B cell (primary cell): Measurements from ENCODE around the gene OXNAD1. TPM values are rescaled to one million over a fixed set of nuclear protein-coding genes. Genes with fewer than 3 reads are reported as not detected.

ENCODE experiments used
- ATAC-seq: fragments of 200-7000 bp; cut with Tn5 transposase; one replicate; pipeline ENCODE4 v1.10.0; 2021; ENCODE audit warnings: low read depth, mild to moderate bottlenecking, moderate number of reproducible peaks, moderate library complexity
- CTCF ChIA-PET: fragments of 350-600 bp; sonication (Branson Sonifier 250); formaldehyde crosslinking; loops from one replicate; lab custom pipeline; 2021; ENCODE audit warnings: antibody characterized with exemption, inconsistent platforms; lab: Charles Lee
- POLR2A ChIA-PET: fragments of 350-600 bp; sonication (Branson Sonifier 250); formaldehyde crosslinking; loops from one replicate; lab custom pipeline; 2021; ENCODE audit warnings: antibody characterized with exemption; lab: Charles Lee
- DNase-seq: peaks from one replicate; pipeline ENCODE4 v3.0.0; 2013
- H2AFZ ChIP-seq: 2 replicates; pipeline ENCODE4 v1.6.1; 2012; ENCODE audit warnings: mild to moderate bottlenecking, low read depth, low read length; ENCODE audit not compliant: insufficient read depth, poor library complexity, severe bottlenecking
- H3K27ac ChIP-seq, 2 donors: 1 replicate in 1 of 2; 2 replicates in 1 of 2; pipeline ENCODE4 v1.5.1; 2012 to 2013; ENCODE audit warnings: low read length in 2 of 2, mild to moderate bottlenecking in 2 of 2, moderate library complexity in 1 of 2
- H3K27me3 ChIP-seq, 4 experiments: fragments of 200-600 bp in 1 of 4; sonication (generic) in 1 of 4; replicated peaks in 1 of 4; 1 replicate in 2 of 4; 2 replicates in 2 of 4; pipeline versions ENCODE4 v1.6.1 to v1.7.0; 2013 to 2016; ENCODE audit warnings: low read length in 3 of 4, mild to moderate bottlenecking in 2 of 4, mixed read lengths in 1 of 4, moderate library complexity in 1 of 4; ENCODE audit not compliant: insufficient read depth in 4 of 4, control insufficient read depth in 3 of 4; ENCODE audit errors: control extremely low read depth in 1 of 4
- H3K36me3 ChIP-seq, 2 experiments: replicated peaks in 1 of 2; 1 replicate in 1 of 2; 2 replicates in 1 of 2; pipeline versions ENCODE4 v1.6.1 to v1.7.1; 2013; ENCODE audit warnings: low read length in 1 of 2; ENCODE audit not compliant: insufficient read depth in 2 of 2, control insufficient read depth in 1 of 2; ENCODE audit errors: control extremely low read depth in 1 of 2, extremely low read depth in 1 of 2
- H3K4me1 ChIP-seq, 2 donors: fragments of 200-600 bp in 1 of 2; sonication (generic) in 1 of 2; 1 replicate in 1 of 2; 2 replicates in 1 of 2; pipeline versions ENCODE4 v1.5.1 to v1.6.1; 2013 to 2017; ENCODE audit warnings: low read length in 2 of 2; ENCODE audit not compliant: control insufficient read depth in 2 of 2, insufficient read depth in 2 of 2
- H3K4me2 ChIP-seq: replicated peaks from 2 replicates; pipeline ENCODE3; 2012; ENCODE audit warnings: mild to moderate bottlenecking, low read depth, low read length; ENCODE audit not compliant: poor library complexity, severe bottlenecking
- H3K4me3 ChIP-seq, 5 experiments: fragments of 200-600 bp in 1 of 5; sonication (generic) in 1 of 5; 1 replicate in 3 of 5; 2 replicates in 2 of 5; pipeline versions ENCODE4 v1.5.1 to v1.7.0; 2011 to 2016; ENCODE audit warnings: low read length in 4 of 5, mild to moderate bottlenecking in 4 of 5, low read depth in 2 of 5, control low read depth in 1 of 5, moderate library complexity in 1 of 5; ENCODE audit not compliant: insufficient read depth in 1 of 5; ENCODE audit errors: control extremely low read depth in 1 of 5, extremely low read depth in 1 of 5
- H3K79me2 ChIP-seq: fragments of 200-600 bp; sonication (generic); one replicate; pipeline ENCODE4 v1.6.0; 2016; ENCODE audit warnings: low read length; ENCODE audit not compliant: control insufficient read depth, insufficient read depth
- H3K9ac ChIP-seq: fragments of 200-600 bp; sonication (generic); 2 replicates; pipeline ENCODE4 v1.6.1; 2017; ENCODE audit warnings: mild to moderate bottlenecking, low read length, moderate library complexity
- H3K9me3 ChIP-seq, 3 donors: one replicate each; pipeline versions ENCODE4 v1.6.1 to v1.7.1; 2013; ENCODE audit warnings: low read length in 2 of 3; ENCODE audit not compliant: control insufficient read depth in 2 of 3, insufficient read depth in 1 of 3; ENCODE audit errors: control extremely low read depth in 1 of 3
- H4K20me1 ChIP-seq: 2 replicates; pipeline ENCODE4 v1.6.0; 2012; ENCODE audit warnings: mild to moderate bottlenecking, low read length; ENCODE audit not compliant: insufficient read depth, control insufficient read depth, poor library complexity, severe bottlenecking
- H3K27ac Mint-ChIP-seq: one replicate; pipeline ENCODE4 v1.8.0; 2021; ENCODE audit warnings: mixed read lengths
- H3K27me3 Mint-ChIP-seq: one replicate; pipeline ENCODE4 v1.8.0; 2021; ENCODE audit warnings: mixed read lengths
- H3K4me1 Mint-ChIP-seq: one replicate; pipeline ENCODE4 v1.8.0; 2021; ENCODE audit warnings: mixed read lengths
- H3K4me3 Mint-ChIP-seq: one replicate; pipeline ENCODE4 v1.8.0; 2021; ENCODE audit warnings: mixed read lengths
- H3K9me3 Mint-ChIP-seq: one replicate; pipeline ENCODE4 v1.8.0; 2022; ENCODE audit warnings: mixed read lengths; ENCODE audit not compliant: insufficient read depth
- EZH2 ChIP-seq: IDR thresholded peaks from 2 replicates; pipeline ENCODE4 v1.6.1; 2012; ENCODE audit warnings: borderline replicate concordance, low read depth, mild to moderate bottlenecking, moderate library complexity, low read length; ENCODE audit not compliant: insufficient read depth, poor library complexity, severe bottlenecking
- WGBS: methylation state at CpG from one replicate; pipeline ENCODE4 v1.1.5; 2013; ENCODE audit warnings: missing lambda C conversion rate; ENCODE audit not compliant: insufficient coverage; 5-methylcytosine and 5-hydroxymethylcytosine counted together
- intact Hi-C: fragments of 100-400 bp; cut with micrococcal nuclease; formaldehyde crosslinking; loops from one replicate; pipeline ENCODE4 v1.10.0; 2022
- polyA plus RNA-seq: library from polyadenylated mRNA; depleted of rRNA; stranded (reverse); fragments of >200 nt; gene quantifications from 2 replicates; pipeline ENCODE4 v1.2.3, GENCODE V29; 2012
- total RNA-seq, 2 donors: library from RNA; stranded (reverse); fragments of 120-200 nt in 1 of 2; gene quantifications; 1 replicate in 1 of 2; 2 replicates in 1 of 2; pipeline versions ENCODE4 v1.2.3 to v1.2.4, GENCODE V29; 2013 to 2022
- TF ChIP-seq, protein P1 (sequence below): fragments of 200-600 bp; IDR thresholded peaks from one replicate; pipeline ENCODE4 v1.8.0; 2022; ENCODE audit warnings: antibody characterized with exemption, mild to moderate bottlenecking

Gene OXNAD1
- total and polyA plus RNA-seq, 2 donors (not counting 1 experiment from before 2014, with no cell fraction given) = 4.0 to 12.3 TPM

DNA sequence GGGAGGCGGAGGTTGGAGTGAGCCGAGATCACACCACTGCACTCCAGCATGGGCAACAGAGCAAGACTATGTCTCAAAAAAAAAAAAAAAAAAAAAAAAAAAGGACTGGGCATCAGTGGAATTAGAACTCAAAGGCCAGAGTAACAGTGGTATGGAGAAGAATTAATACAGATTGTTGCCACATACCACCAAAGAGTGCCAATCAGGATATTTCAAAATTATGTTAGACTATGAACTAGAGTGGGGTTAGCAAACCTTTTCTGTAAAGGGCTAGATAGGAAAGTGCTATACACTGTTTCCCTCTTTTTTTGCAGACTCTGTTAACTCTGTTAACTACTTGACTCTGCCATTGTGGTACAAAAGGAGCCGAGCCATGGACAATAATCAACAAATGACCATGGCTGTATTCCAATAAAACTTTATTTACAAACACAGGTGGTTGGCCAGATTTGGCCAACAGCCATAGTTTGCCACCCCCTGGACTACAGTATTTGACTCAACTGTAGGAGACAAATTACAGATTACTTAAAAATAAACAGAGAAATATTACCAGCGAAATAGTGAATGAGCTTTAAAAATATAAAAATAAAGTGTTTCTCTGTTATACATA, 28.9 kb upstream of the OXNAD1 start:
- no peak overlapping the region for H3K4me2 ChIP-seq

DNA sequence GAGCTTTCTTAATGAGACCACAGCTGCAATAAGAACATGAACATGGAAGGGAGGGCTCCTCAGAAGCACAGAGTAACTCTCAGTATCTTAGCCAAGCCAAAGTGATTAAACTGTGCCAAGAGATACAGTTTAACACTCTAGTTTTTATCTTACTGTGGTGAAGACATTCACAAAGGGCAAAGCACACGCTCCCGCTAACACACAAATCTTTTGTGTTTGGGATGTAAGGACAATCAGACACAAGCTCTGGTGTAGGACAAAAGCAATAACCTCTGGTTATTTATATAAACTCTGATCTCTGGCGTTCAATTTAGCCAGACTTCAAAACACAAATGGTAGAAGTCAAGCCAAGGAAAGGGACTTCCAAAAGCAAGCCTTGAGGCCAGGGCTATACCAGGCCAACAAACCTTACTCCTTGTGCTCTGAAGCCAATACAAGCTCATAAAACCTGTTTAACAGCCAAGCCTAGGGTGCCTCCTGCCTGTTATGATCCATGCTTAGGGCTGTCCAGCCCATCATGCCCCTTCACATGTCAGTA, 28.1 kb upstream of the OXNAD1 start:
- POLR2A ChIA-PET = no interaction called here
- CTCF ChIA-PET = interaction anchor here (0.6 kb wide), 1 partner anchor 139 kb away, joined by 4 read pairs; no protein-coding TSS in a partner anchor
- no peak for ATAC-seq
- WGBS = 100% methylated on average over 1 of the region's 3 CpGs
- no peaks in the 10 kb centered on the region for H3K4me1 ChIP-seq
- no peaks in the 10 kb centered on the region for H3K27me3 ChIP-seq
- H3K4me1 Mint-ChIP-seq = no peaks in the 10 kb centered on the region
- no peak overlapping the region for H2AFZ ChIP-seq
- H3K9me3 ChIP-seq = no peaks in the 10 kb centered on the region
- H3K27ac ChIP-seq = no peak overlapping the region
- DNase-seq = no peak
- H3K9me3 Mint-ChIP-seq = no peaks in the 10 kb centered on the region
- no peaks in the 10 kb centered on the region for H3K36me3 ChIP-seq
- no peak overlapping the region for H3K4me2 ChIP-seq
- H3K27ac Mint-ChIP-seq = no peak overlapping the region
- H4K20me1 ChIP-seq = no peaks in the 10 kb centered on the region
- TF ChIP-seq EZH2 = no peak
- TF ChIP-seq, protein P1, sequence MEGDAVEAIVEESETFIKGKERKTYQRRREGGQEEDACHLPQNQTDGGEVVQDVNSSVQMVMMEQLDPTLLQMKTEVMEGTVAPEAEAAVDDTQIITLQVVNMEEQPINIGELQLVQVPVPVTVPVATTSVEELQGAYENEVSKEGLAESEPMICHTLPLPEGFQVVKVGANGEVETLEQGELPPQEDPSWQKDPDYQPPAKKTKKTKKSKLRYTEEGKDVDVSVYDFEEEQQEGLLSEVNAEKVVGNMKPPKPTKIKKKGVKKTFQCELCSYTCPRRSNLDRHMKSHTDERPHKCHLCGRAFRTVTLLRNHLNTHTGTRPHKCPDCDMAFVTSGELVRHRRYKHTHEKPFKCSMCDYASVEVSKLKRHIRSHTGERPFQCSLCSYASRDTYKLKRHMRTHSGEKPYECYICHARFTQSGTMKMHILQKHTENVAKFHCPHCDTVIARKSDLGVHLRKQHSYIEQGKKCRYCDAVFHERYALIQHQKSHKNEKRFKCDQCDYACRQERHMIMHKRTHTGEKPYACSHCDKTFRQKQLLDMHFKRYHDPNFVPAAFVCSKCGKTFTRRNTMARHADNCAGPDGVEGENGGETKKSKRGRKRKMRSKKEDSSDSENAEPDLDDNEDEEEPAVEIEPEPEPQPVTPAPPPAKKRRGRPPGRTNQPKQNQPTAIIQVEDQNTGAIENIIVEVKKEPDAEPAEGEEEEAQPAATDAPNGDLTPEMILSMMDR = no peak
- peaks cover 15% of the 10 kb centered on the region for H3K27me3 Mint-ChIP-seq
- intact Hi-C loops = no loop called here
- H3K9ac ChIP-seq = no peak overlapping the region
- no peaks in the 10 kb centered on the region for H3K79me2 ChIP-seq
- no peak overlapping the region for H3K4me3 Mint-ChIP-seq
- no peak overlapping the region for H3K4me3 ChIP-seq

More for the DNA sequence above, 28.9 kb upstream of the OXNAD1 start:
- 100% methylated on average over 1 of the region's 4 CpGs for WGBS
- ChIA-PET CTCF (no interaction called here), POLR2A (no interaction called here)
- intact Hi-C loops = no loop called here
- peaks cover 15% of the 10 kb centered on the region for H3K27me3 Mint-ChIP-seq
- H3K27ac Mint-ChIP-seq = no peak overlapping the region
- Histone ChIP-seq H4K20me1 (no peaks in the 10 kb centered on the region), H3K79me2 (no peaks in the 10 kb centered on the region), H3K27ac (no peak overlapping the region), H3K27me3 (no peaks in the 10 kb centered on the region), H3K9ac (no peak overlapping the region), H3K36me3 (no peaks in the 10 kb centered on the region), H2AFZ (no peak overlapping the region), H3K9me3 (no peaks in the 10 kb centered on the region), H3K4me1 (no peaks in the 10 kb centered on the region), H3K4me3 (no peak overlapping the region)
- no peak for DNase-seq
- no peak overlapping the region for H3K4me3 Mint-ChIP-seq
- no peaks in the 10 kb centered on the region for H3K9me3 Mint-ChIP-seq
- TF ChIP-seq, protein P1 = no peak
- ATAC-seq = no peak
- no peaks in the 10 kb centered on the region for H3K4me1 Mint-ChIP-seq
